GM19035 (cell line): ENCODE data around the gene IQGAP2.

Experiments used
- ATAC-seq: cut with Tn5 transposase; IDR thresholded peaks from one replicate; pipeline ENCODE4 v1.9.1; 2021; ENCODE audit not compliant: unreplicated experiment

IQGAP2 gene

DNA sequence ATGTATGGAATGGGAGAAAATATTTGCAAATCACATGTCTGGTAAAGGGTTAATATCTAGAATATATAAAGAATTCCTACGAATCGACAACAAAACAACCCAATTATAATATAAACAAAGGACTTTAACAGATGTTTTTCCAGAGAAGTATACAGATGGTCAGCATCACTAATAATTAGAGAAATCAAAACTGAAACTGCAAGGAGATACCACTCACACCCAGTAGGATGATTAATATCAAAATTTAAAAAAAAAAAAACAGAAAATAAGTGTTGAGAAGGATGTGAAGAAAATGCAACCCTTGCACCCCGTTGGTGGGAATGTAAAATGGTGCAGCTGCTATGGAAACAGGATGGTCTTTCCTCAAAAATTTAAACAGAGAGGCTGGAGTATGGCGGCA, 278.2 kb downstream of the IQGAP2 start:
- no peak for ATAC-seq

GRCh38 chr5:76682387-76682786, 279.3 kb downstream of the IQGAP2 start:
- ATAC-seq = no peak

GRCh38 chr5:76683816-76684731, 281.0 kb downstream of the IQGAP2 start:
- ATAC-seq = no peak

- no peak for ATAC-seq
These were observed 281.9 kb downstream of the IQGAP2 start for GRCh38 chr5:76684756-76685519.

DNA sequence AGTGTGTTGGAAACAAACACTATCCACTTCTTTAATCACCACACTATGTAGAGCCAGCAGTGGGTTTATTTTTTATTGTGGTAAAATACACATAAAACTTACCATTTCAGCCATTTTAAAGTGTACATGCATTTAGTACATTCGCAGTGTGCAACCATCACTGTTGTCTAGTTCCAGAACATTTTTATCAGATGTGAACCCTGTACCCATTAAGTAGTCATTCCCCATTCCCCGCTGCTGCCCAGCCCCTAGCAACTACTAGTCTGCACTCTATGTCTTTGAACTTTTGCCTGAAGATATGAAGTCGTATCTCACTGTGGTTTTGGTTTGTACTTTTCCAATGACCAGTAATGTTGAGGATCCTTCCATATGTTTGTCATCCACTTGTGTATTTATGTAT, 282.6 kb downstream of the IQGAP2 start:
- no peak for ATAC-seq

- no peak for ATAC-seq
These were observed 285.1 kb downstream of the IQGAP2 start for GRCh38 chr5:76688212-76688611.

DNA sequence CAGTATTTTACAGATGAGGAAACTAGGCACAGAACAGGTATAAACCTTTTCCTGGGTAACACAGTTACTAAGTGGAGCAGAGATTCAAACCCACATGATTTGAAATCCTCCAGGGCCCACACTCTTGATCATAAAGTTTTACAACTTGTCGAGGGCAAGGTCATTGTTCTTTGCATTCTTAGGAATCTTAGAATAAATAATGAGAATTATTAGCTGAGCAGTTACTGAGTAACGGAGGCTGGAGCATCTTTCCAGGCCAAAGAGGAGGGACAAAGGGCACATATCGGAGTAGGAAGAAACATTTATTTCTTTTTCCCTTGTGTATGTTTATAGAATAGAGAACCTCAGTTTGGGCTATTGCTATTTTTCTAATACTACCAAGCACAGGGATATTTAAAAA, 285.8 kb downstream of the IQGAP2 start:
- ATAC-seq = no peak

- no peak for ATAC-seq
These were observed 286.4 kb downstream of the IQGAP2 start for GRCh38 chr5:76689321-76690036.

DNA sequence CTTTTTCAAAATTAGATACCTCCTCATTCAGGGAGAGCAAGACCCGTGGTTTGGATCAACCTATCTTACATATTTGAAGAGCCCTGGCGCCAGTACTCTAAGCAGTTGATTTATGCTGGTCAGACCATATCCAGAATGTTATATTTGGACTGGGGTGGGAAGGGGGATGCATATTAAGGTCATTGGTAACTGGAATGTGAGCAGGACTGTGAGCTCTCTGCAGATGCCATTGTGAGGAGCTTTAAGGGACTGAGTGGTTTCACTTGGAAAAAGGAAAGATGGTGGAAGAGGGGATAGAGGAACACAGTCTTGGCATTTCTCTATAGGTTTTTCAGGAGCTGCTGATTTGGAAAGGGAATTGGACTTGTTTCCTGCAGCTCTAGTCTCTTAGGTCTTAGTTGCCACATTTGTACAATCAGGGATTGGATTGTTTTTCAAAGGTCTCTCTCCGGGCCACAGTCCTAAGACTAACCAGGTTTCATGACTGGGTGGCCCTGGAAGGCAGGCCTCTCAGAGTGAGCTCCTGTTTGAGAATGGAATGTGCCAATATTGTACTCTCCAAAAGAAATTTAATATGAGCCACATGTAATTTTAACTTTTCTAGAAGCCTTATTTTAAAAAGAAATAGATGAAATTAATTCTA, 287.1 kb downstream of the IQGAP2 start:
- ATAC-seq = no peak

DNA sequence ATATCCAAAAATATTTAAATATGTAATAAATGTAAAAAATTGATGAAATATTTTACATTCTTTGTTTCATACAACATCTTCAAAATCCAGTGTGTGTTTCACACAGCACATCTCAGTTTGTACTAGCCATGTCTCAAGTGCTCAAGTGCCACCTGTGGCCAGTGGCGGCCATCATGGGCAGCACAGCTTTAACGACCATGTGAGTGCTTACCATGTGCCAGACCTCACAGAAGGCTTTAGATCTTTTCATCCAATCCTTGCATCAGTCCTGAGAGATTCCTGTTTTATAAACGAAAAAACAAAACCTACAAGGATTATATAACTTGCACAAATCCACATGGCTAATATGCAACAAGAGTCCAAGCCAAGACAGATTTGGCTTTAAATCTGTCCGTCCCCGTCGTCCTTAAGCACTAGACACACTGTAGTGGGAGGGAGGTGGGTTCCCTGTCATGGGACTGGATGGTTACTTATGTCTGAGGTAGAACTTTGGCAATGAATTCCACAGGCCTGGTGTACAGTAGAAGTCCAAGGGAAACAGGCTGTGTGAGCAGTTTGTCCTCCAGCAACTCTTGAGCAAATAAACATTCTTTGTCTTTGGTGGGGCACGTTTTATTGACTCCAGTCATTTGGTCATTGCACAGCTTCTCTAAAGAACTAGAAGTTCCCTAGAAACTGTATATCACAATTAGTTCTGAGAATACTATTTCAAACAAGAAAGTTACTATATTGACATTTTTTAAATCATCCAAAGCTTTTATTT, 287.8 kb downstream of the IQGAP2 start:
- no peak for ATAC-seq

GRCh38 chr5:76691467-76692273, 288.6 kb downstream of the IQGAP2 start:
- no peak for ATAC-seq

- no peak for ATAC-seq
These were observed 289.1 kb downstream of the IQGAP2 start for GRCh38 chr5:76692274-76692540.

GRCh38 chr5:76692651-76693050, 289.6 kb downstream of the IQGAP2 start:
- ATAC-seq = no peak

GRCh38 chr5:76693141-76693540, 290.1 kb downstream of the IQGAP2 start:
- no peak for ATAC-seq

DNA sequence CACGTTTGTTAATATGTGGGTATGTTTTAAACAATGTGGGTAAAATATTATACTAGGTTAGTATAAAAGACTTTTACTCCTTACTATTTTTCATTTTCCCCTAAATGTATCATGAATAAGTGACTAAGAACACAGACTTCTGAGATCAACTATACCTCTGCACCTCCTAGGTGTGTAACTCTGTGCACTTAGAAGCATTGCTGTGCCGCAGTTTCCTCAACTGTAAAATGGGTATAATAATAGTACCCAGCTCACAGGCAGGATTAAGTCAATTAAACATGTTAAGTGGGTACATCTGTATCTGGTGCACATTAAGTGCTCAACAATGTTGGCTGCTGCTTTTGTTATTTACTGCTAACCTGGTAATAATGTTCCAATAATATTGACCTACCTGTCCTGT, 291.2 kb downstream of the IQGAP2 start:
- no peak for ATAC-seq

- no peak for ATAC-seq
These were observed 292.3 kb downstream of the IQGAP2 start for GRCh38 chr5:76695346-76695745.

GRCh38 chr5:76696251-76696650, 293.2 kb downstream of the IQGAP2 start:
- ATAC-seq = no peak

- ATAC-seq = no peak
These were observed 294.6 kb downstream of the IQGAP2 start for GRCh38 chr5:76697670-76698069.

DNA sequence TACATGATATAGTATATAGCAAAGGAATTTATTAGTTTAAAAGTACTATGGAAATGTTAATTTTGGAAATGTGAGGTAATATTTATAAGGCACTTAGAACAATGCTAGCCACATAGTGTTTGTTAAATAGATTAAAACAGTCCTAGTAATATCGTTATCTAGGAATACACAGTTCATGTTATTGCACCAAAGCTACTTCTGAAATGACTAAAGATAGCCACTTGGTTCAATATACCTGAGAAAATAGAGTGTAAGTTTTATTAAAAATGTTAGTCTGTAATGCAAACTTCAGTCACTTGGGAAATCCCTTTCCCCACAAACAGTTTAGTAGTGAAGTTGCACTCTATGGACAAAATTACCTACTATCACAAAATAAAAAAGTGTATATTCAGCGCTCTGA, 297.5 kb downstream of the IQGAP2 start:
- no peak for ATAC-seq

GRCh38 chr5:76701298-76701697, 298.2 kb downstream of the IQGAP2 start:
- ATAC-seq = no peak
